Muscle of leg (tissue), 11 donors: ENCODE data around the gene RPL7A. TPM values are rescaled to one million over a fixed set of nuclear protein-coding genes. Genes with fewer than 3 reads are reported as not detected.
A peak's percentile ranks its signal among the peaks of the same experiment; 100 is the strongest.

ENCODE experiments used
- DNase-seq: peaks from one replicate; pipeline ENCODE4 v3.0.0; 2013
- H3K27ac ChIP-seq: one replicate; pipeline ENCODE4 v1.5.1; 2013; ENCODE audit warnings: mild to moderate bottlenecking, low read length, control low read depth
- H3K27me3 ChIP-seq: one replicate; pipeline ENCODE4 v1.6.1; 2013; ENCODE audit warnings: low read length; ENCODE audit not compliant: control insufficient read depth, insufficient read depth
- H3K36me3 ChIP-seq: one replicate; pipeline ENCODE4 v1.6.1; 2013; ENCODE audit warnings: low read length; ENCODE audit not compliant: control insufficient read depth, insufficient read depth
- H3K4me1 ChIP-seq: one replicate; pipeline ENCODE4 v1.6.1; 2013; ENCODE audit warnings: low read length; ENCODE audit not compliant: control insufficient read depth, insufficient read depth
- H3K4me3 ChIP-seq: one replicate; pipeline ENCODE4 v1.5.1; 2013; ENCODE audit warnings: low read length, control low read depth
- H3K9me3 ChIP-seq: replicated peaks from 2 replicates; pipeline ENCODE4 v1.6.1; 2013; ENCODE audit warnings: low read depth, low read length; ENCODE audit not compliant: control insufficient read depth
- WGBS: methylation state at CpG from one replicate; pipeline ENCODE4 v1.1.5; 2013; ENCODE audit warnings: missing lambda C conversion rate; ENCODE audit not compliant: insufficient coverage; 5-methylcytosine and 5-hydroxymethylcytosine counted together
- polyA plus RNA-seq, 8 donors: library from polyadenylated mRNA; unstranded; fragments of 120-200 nt; gene quantifications; one replicate each; pipeline versions ENCODE4 v1.2.1 to v1.2.3, GENCODE V29; 2013; ENCODE audit warnings: inconsistent platforms in 1 of 8, low replicate concordance in 1 of 8; ENCODE audit not compliant: insufficient read length in 8 of 8, insufficient read depth in 1 of 8
- total RNA-seq: library from RNA; stranded (reverse); fragments of 120-200 nt; gene quantifications from one replicate; pipeline ENCODE4 v1.2.4, GENCODE V29; 2013

Gene RPL7A
- total and polyA plus RNA-seq, 9 donors: 2,283 to 2,995 (median 2,677) TPM

DNA sequence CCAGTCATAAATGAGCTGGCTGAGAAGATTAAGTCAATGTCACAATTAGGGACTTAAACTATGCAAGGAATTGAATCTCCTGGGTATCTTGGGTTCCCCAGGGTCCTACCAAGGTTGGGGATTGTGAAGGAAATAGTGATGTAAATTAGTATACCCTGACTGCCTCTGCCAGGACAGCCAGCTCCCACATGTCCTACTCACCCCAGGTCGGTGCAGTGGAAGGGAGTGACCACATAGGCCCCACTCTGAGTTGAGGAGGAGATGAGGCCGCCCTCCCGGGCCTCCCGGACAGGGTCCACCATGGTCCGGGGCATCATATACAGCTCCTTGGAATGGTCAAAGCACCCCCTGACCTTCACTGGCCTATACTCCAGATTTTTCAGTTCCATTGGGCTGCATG lies 5.5 kb downstream of the RPL7A start:
- WGBS: 93% methylated on average over 4 of the region's 5 CpGs
- DNase-seq: no peak
- Histone ChIP-seq H3K36me3 (peaks cover 55% of the 10 kb centered on the region), H3K4me3 (no peak overlapping the region), H3K9me3 (no peaks in the 10 kb centered on the region), H3K27ac (no peak overlapping the region), H3K4me1 (peaks cover 28% of the 10 kb centered on the region), H3K27me3 (no peaks in the 10 kb centered on the region)

DNA sequence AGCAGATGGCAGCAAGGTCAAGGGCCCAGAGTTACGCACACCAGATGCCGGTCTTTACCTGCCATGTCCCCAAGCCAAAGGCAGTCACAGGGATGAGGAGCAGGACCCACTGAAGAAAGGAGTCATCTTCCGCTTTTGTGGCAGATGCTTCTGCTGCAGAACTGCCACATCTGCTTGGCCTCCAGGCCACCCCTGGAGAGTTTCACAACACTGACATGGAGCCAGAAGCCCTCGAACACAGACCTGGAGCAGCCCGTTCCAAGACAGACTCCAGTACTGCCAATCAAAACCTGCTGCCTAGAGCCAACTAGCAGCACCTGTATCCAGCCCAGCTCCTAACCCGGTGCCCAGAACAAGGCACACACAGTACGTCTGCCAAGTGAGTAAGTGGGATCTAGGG lies 6.7 kb downstream of the RPL7A start:
- WGBS: 82% methylated on average over 7 of the region's 7 CpGs
- Histone ChIP-seq H3K36me3 (peaks cover 56% of the 10 kb centered on the region), H3K9me3 (no peaks in the 10 kb centered on the region), H3K4me1 (peaks cover 23% of the 10 kb centered on the region), H3K4me3 (no peak overlapping the region), H3K27ac (no peak overlapping the region), H3K27me3 (no peaks in the 10 kb centered on the region)
- no peak for DNase-seq

DNA sequence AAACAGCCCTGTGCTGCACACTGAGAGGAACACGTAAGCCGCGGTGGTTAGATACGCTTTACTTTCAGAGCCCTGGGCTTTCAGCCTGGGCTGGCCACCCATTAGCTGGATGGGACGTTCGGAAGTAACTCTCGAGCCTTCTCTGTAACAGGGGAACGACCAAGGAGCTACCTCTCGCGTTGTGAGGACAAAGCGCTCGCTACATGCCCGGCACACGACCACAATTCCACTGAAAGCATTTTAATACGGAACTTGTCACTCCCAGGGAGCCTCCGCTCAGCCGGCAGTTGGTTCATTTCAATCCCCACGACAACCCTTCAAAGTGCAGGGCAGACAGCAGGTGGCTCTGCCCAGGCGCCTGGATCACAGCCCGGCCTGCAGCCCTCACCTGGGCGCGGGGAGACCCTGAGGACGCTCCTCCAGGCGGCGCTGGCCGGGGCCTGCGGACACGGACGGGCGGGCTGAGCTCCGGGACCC lies 7.9 kb downstream of the RPL7A start:
- peaks cover 56% of the 10 kb centered on the region for H3K36me3 ChIP-seq
- no peaks in the 10 kb centered on the region for H3K9me3 ChIP-seq
- 0% methylated on average over 31 of the region's 31 CpGs for WGBS
- DNase-seq: no peak
- H3K4me1 ChIP-seq: peaks cover 29% of the 10 kb centered on the region
- peak overlapping the region; percentile 51 for H3K27ac ChIP-seq
- peak overlapping the region; percentile 77 for H3K4me3 ChIP-seq
- no peaks in the 10 kb centered on the region for H3K27me3 ChIP-seq

DNA sequence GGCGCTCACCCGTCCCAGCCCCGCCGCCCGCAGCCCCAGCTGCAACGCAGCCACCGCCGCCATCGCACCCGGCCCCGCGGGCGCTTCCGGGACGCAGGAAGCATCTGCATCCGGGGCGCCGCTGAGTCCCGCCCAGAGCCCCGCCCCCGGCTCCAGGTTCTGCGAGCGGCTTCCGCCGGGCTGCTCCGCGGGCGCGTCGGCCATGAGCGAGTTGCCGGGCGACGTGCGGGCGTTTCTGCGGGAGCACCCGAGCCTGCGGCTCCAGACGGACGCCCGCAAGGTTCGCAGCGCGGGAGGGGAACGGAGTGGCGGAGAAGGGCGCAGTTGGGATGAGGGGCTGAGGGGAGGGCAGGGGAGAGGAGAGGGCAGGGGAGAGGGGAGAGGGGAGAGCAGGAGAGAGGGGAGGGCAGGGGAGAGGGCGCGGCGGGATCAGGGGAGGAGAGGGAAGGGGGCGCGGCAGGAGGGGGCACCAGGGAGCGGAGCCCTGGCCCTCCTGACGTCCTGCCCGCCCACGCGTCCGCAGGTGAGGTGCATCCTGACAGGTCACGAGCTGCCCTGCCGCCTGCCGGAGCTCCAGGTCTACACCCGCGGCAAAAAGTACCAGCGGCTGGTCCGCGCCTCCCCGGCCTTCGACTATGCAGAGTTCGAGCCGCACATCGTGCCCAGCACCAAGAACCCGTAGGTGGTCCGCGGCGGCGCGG lies 8.5 kb downstream of the RPL7A start, which contains the start of the genes SURF1 and SURF2:
Gene SURF1 (minus strand): TSS at position 97 of the 701 bp plus-strand sequence. CDS start 34 bp downstream, at position 63.
Gene SURF2 (plus strand): TSS at position 160 of the 701 bp plus-strand sequence. CDS start 43 bp downstream, at position 203.
- Histone ChIP-seq H3K4me3 (peak within 1 kb of the TSS; percentile 77), H3K36me3 (peaks cover 56% of the 10 kb centered on the region), H3K27ac (peak within 1 kb of the TSS; percentile 51), H3K27me3 (no peaks in the 10 kb centered on the region), H3K4me1 (peaks cover 29% of the 10 kb centered on the region), H3K9me3 (no peaks in the 10 kb centered on the region)
- DNase-seq: peak; percentile 93
- under 1% methylated on average over 75 of the region's 78 CpGs for WGBS

DNA sequence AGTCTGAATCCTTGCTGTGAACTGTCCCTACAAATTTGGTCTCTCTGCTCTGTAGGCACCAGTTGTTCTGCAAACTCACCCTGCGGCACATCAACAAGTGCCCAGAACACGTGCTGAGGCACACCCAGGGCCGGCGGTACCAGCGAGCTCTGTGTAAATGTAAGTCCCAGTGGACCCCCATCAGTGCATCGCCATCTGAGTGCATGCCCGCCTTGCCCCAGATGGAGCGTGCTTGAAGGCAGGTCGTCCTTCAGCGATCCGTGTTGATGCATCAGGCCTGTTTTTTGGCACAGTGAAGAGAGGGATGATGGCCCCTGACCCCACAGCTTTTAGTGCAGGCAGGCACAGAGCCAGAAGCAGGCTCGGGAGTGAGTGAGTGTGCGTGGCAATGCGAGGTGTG lies 9.6 kb downstream of the RPL7A start:
- WGBS: 81% methylated on average over 14 of the region's 14 CpGs
- Histone ChIP-seq H3K36me3 (peaks cover 56% of the 10 kb centered on the region), H3K27ac (no peak overlapping the region), H3K4me3 (no peak overlapping the region), H3K4me1 (peaks cover 31% of the 10 kb centered on the region), H3K9me3 (no peaks in the 10 kb centered on the region), H3K27me3 (no peaks in the 10 kb centered on the region)
- no peak for DNase-seq

DNA sequence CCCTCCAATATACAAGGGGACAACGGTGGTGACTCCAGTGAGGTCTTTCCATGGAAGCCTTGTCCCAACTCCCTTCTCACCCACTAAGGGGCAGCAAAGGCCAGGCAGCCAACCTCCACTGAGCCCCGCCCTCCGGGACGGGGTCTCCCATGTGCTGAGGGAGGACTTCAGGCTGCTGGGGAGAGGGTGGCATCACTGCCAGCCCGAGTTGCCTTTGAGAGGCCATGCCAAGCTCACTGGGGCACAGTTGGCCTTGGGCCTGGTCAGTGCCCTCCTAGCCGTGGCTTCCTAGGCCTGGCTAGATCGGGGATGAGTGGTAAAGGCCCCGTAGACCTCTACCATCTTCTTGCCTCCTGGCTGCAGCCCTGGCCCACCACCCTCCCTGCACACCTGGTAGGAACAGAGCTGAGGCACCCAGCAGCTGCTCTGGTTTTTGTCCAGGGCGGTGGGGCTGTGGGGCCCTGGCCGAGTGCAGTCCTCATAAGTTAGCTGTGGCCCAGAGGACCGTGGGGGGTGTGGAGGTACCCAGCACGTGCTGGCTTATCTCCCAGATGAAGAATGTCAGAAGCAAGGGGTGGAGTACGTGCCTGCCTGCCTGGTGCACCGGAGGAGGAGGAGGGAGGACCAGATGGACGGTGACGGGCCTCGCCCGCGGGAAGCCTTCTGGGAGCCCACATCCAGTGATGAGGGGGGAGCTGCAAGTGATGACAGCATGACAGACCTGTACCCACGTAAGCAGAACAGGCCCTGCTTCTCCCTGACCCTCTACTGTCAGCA lies 11.6 kb downstream of the RPL7A start:
- H3K4me3 ChIP-seq: no peak overlapping the region
- no peak overlapping the region for H3K27ac ChIP-seq
- H3K4me1 ChIP-seq: peaks cover 31% of the 10 kb centered on the region
- no peaks in the 10 kb centered on the region for H3K27me3 ChIP-seq
- H3K9me3 ChIP-seq: no peaks in the 10 kb centered on the region
- H3K36me3 ChIP-seq: peaks cover 60% of the 10 kb centered on the region
- 67% methylated on average over 15 of the region's 20 CpGs for WGBS
- DNase-seq: no peak

DNA sequence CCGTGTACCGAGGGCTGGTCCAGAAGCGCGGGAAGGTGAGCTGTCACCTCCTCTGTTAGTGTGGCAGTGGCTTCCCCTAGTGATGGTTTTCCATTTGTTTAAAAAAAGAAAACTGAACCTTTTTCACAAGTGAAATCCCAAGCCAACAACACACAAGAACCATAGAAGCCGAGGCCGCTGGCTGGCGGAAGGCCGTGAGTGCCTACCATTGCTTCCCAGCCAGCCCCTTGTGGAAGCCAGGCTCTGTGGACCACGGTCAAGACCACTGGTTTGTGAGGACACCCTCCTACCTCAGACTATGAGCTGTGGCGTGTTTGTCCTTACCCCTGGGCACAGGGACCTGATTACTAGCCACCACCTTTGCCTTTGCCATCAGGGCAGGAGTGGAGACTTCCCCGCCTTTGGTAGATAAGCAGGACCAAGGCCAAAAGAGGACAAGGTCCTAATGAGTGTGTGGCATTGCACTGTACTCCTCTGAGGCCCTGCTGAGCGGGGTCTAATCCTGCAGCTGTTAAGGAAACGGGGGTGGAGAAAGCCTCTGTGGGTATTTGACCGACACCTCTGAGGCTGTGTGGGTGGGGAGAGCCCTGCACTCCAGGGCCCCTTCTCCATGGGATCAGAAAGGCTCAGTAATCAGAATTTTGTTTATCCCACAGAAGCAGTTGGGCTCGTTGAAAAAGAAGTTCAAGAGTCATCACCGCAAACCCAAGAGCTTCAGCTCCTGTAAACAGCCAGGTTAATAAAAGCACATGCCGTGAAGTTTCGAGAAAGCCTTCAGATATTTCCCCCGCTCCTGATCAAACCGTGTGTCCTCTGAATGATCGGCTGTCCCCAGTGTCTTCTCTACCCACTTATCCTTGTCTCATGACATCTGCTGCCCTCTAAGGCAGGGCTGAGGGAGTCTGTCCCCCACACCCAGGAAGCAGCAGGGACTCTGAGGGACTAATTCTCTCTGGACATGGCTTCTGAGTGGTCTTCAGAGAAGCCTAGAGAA lies 12.7 kb downstream of the RPL7A start:
- no peak for DNase-seq
- Histone ChIP-seq H3K4me1 (peaks cover 30% of the 10 kb centered on the region), H3K27ac (no peak overlapping the region), H3K27me3 (no peaks in the 10 kb centered on the region), H3K36me3 (peaks cover 71% of the 10 kb centered on the region), H3K4me3 (no peak overlapping the region), H3K9me3 (no peaks in the 10 kb centered on the region)
- WGBS: 57% methylated on average over 15 of the region's 21 CpGs

DNA sequence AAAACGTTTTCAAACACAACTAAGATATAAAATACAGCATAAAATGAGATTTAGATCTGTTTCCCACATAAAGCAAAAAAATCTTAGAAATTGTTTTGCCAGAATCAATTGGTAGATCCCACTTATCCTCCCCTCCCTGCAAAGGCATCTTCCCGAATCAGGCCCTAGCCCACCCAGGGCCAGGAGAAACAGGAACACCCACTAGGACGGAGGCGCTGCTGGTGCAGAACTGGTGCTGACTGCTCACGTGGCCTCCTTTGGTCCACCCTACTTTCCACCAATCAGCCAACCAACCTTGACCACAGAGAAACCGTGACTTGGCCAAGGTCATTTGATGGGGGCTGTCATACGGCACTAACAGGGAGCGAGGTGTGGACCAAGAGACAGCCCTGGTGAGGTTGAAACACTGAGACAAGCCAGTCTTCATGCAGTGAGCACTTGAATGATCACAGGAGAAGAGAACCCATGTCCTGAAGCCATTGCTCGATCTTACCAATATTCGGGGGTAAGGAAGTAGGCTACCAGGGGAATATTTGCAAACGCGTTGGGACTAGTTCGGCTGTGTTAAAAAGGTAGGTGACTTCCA lies 13.6 kb downstream of the RPL7A start:
- peaks cover 80% of the 10 kb centered on the region for H3K36me3 ChIP-seq
- WGBS: 78% methylated on average over 10 of the region's 13 CpGs
- H3K9me3 ChIP-seq: no peaks in the 10 kb centered on the region
- H3K27ac ChIP-seq: no peak overlapping the region
- no peak for DNase-seq
- H3K4me3 ChIP-seq: no peak overlapping the region
- no peaks in the 10 kb centered on the region for H3K27me3 ChIP-seq
- peaks cover 27% of the 10 kb centered on the region for H3K4me1 ChIP-seq

DNA sequence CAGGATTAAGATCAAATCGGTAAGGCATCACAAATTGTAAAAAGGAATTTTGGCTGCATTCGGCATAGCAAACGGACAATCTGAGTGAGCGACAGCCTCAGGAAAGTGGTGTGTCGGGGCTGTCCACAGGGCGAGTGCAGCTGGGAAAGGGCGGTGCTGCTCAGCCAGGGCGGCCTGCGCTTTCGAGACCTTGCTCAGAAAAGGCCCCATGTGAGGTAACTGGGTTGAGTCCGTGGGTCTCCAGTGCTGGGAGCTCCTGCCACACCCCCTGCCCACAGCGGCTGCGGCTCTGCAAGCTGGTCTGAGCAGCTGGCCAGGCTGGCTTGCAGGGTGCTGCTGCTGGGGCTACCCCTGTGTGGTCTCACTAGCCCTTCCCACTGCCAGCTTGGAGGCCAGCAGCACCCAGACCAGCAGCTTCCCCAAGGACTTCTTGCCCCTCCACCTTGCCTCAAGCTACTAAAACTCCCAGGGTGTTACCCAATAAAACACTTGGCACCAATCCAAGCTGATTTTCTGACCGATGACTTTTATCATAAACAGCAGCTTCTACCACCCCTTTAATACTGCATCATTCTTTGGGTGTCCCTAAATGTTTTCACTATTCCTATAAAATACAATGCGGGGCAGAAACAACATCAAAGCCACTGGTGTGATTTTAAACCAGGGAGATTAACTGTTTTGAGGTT lies 14.5 kb downstream of the RPL7A start:
- H3K36me3 ChIP-seq: peaks cover 87% of the 10 kb centered on the region
- H3K27ac ChIP-seq: no peak overlapping the region
- peaks cover 19% of the 10 kb centered on the region for H3K4me1 ChIP-seq
- no peak for DNase-seq
- 78% methylated on average over 12 of the region's 15 CpGs for WGBS
- no peak overlapping the region for H3K4me3 ChIP-seq
- H3K9me3 ChIP-seq: no peaks in the 10 kb centered on the region
- H3K27me3 ChIP-seq: no peaks in the 10 kb centered on the region
